OCI-LY7 (cell line): ENCODE measurements around the gene NUP133. TPM values are rescaled to one million over a fixed set of nuclear protein-coding genes. Genes with fewer than 3 reads are reported as not detected.

ENCODE experiments used
- BruUV-seq: library from RNA; stranded (reverse); fragments of 400-500 nt; replicated peaks from 2 replicates; lab custom pipeline; 2021; lab: Mats Ljungman, UMichigan
- CTCF ChIA-PET: fragments of 300-600 bp; sonication (Branson Sonifier 250); formaldehyde crosslinking; loops from one replicate; lab custom pipeline; 2022; ENCODE audit warnings: antibody characterized with exemption; ENCODE audit not compliant: unreplicated experiment; lab: Charles Lee
- POLR2A ChIA-PET: fragments of 300-600 bp; sonication (Branson Sonifier 250); formaldehyde crosslinking; loops from one replicate; lab custom pipeline; 2022; ENCODE audit warnings: antibody characterized with exemption; lab: Charles Lee
- DNase-seq: peaks from one replicate; pipeline ENCODE4 v3.0.0-alpha.2; 2015; ENCODE audit warnings: low spot score
- H2AFZ ChIP-seq: fragments of 200-600 bp; sonication (generic), shearing (Covaris generic); 2 replicates; pipeline ENCODE4 v1.6.1; 2014; ENCODE audit warnings: mild to moderate bottlenecking, antibody characterized with exemption, low read length, moderate library complexity
- H3K27ac ChIP-seq: fragments of 200-600 bp; sonication (generic); 2 replicates; pipeline ENCODE4 v1.5.1; 2014; ENCODE audit warnings: mixed run types, low read depth, mild to moderate bottlenecking, moderate library complexity, low read length, inconsistent platforms; ENCODE audit not compliant: poor library complexity, severe bottlenecking
- H3K36me3 ChIP-seq: fragments of 200-600 bp; sonication (generic); 2 replicates; pipeline ENCODE4 v1.6.1; 2014; ENCODE audit warnings: mild to moderate bottlenecking, antibody characterized with exemption, low read length, moderate library complexity, mixed read lengths; ENCODE audit not compliant: insufficient read depth
- H3K4me1 ChIP-seq: fragments of 200-600 bp; sonication (generic); 2 replicates; pipeline ENCODE4 v1.5.1; 2014; ENCODE audit warnings: mild to moderate bottlenecking, low read length; ENCODE audit not compliant: insufficient read depth, poor library complexity, severe bottlenecking
- H3K4me2 ChIP-seq: fragments of 200-600 bp; sonication (generic); 2 replicates; pipeline ENCODE4 v1.6.1; 2014; ENCODE audit warnings: mild to moderate bottlenecking, low read length
- H3K4me3 ChIP-seq: fragments of 200-600 bp; sonication (generic); 2 replicates; pipeline ENCODE4 v1.5.1; 2014; ENCODE audit warnings: mild to moderate bottlenecking, low read depth, low read length; ENCODE audit not compliant: poor library complexity, severe bottlenecking
- H3K79me2 ChIP-seq: fragments of 200-600 bp; sonication (generic); 2 replicates; pipeline ENCODE4 v1.6.1; 2016; ENCODE audit warnings: low read depth, mild to moderate bottlenecking, low read length, moderate library complexity, mixed read lengths; ENCODE audit not compliant: insufficient read depth
- H3K9me2 ChIP-seq: fragments of 200-600 bp; sonication (generic); 2 replicates; pipeline ENCODE4 v1.6.1; 2016; ENCODE audit warnings: mild to moderate bottlenecking, low read length, mixed read lengths; ENCODE audit not compliant: insufficient read depth
- H3K9me3 ChIP-seq: fragments of 200-600 bp; sonication (generic); 2 replicates; pipeline ENCODE4 v1.6.1; 2014; ENCODE audit warnings: mild to moderate bottlenecking, mixed run types, low read length, mixed read lengths
- H4K20me1 ChIP-seq: fragments of 200-600 bp; sonication (generic); 2 replicates; pipeline ENCODE4 v1.6.1; 2014; ENCODE audit warnings: mild to moderate bottlenecking, antibody characterized with exemption, low read length, moderate library complexity, mixed read lengths; ENCODE audit not compliant: insufficient read depth
- EZH2phosphoT487 ChIP-seq: fragments of 200-600 bp; sonication (generic); IDR thresholded peaks from 2 replicates; pipeline ENCODE4 v1.6.1; 2018; ENCODE audit warnings: low read depth, borderline replicate concordance, mild to moderate bottlenecking, mixed run types, antibody characterized with exemption, low read length, moderate library complexity, mixed read lengths
- intact Hi-C: fragments of 100-400 bp; cut with micrococcal nuclease; formaldehyde crosslinking; loops from one replicate; pipeline ENCODE4 v1.10.0; 2022; ENCODE audit not compliant: unreplicated experiment
- total RNA-seq, 2 experiments: library from RNA; depleted of rRNA in 1 of 2; stranded (reverse); fragments of >200 nt in 1 of 2; shearing (Covaris generic) in 1 of 2; gene quantifications; 2 replicates each; pipeline ENCODE4 v1.2.3, GENCODE V29; 2014 to 2022
- TF ChIP-seq, protein P1 (sequence below): fragments of 200-600 bp; sonication (generic); conservative IDR thresholded peaks from 2 replicates; pipeline ENCODE4 v1.5.1; 2014; ENCODE audit warnings: mild to moderate bottlenecking, antibody characterized with exemption, low read length, moderate library complexity, mixed read lengths

NUP133 gene
- total RNA-seq, 2 experiments from 2014 or later = 33.0 to 50.4 TPM

- CTCF ChIA-PET = no interaction called here
Observed at GRCh38 chr1:229454056-229454455, 54.1 kb downstream of the NUP133 start.

DNA sequence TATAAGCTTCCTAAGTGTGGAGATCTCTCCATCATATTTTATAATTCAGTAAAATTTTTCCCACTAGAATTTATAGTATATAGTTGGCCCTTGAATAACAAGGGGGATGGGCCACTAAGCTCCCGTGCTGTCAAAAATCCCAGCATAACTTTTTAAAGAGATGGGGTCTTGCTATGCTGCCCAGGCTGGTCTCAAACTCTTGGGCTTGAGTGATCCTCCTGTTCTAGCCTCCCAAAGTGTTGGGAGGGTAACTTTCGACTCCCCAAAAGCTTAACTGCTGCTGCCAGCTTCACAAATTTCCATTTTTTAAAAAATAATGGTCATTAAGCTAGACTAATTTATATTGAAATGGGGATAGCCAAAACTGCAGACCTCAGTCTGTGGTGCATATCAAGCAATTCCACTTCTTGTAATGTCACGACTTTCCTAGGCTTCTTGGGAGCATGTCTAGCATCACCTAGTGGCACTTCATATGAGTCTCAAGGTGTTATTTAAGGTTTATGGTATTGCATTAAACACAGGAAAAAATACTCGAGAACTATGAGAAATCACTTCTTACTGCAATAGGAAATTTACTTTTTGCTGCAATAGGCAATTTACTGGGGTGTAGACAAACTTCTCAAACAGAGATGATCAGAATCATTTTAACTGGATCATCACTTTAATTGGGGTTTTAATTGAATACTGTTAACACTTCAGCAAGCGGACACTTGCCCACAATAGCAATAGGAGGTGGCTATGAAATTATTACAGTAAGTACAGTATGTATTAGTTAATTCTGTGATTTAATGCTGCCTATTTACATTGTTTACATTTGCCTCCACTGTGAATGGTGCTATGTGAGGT is 55.0 kb downstream of the NUP133 start:
- no peak for TF ChIP-seq EZH2phosphoT487
- TF ChIP-seq, protein P1, sequence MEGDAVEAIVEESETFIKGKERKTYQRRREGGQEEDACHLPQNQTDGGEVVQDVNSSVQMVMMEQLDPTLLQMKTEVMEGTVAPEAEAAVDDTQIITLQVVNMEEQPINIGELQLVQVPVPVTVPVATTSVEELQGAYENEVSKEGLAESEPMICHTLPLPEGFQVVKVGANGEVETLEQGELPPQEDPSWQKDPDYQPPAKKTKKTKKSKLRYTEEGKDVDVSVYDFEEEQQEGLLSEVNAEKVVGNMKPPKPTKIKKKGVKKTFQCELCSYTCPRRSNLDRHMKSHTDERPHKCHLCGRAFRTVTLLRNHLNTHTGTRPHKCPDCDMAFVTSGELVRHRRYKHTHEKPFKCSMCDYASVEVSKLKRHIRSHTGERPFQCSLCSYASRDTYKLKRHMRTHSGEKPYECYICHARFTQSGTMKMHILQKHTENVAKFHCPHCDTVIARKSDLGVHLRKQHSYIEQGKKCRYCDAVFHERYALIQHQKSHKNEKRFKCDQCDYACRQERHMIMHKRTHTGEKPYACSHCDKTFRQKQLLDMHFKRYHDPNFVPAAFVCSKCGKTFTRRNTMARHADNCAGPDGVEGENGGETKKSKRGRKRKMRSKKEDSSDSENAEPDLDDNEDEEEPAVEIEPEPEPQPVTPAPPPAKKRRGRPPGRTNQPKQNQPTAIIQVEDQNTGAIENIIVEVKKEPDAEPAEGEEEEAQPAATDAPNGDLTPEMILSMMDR = peak; percentile 70
- Histone ChIP-seq H3K4me2 (no peak overlapping the region), H3K79me2 (no peaks in the 10 kb centered on the region), H3K9me2 (no peaks in the 10 kb centered on the region), H3K4me1 (no peaks in the 10 kb centered on the region), H3K9me3 (no peaks in the 10 kb centered on the region), H2AFZ (no peak overlapping the region), H3K27ac (no peak overlapping the region), H4K20me1 (no peaks in the 10 kb centered on the region), H3K36me3 (peaks cover 81% of the 10 kb centered on the region), H3K4me3 (no peak overlapping the region)
- ChIA-PET POLR2A (interaction anchor here (0.7 to 1.6 kb wide), 3 partner anchors 12 to 29 kb away, joined by 3 read pairs; no protein-coding TSS in a partner anchor), CTCF (no interaction called here)
- peak; percentile 7 for DNase-seq
- intact Hi-C loops = no loop called here
- no TSS peak for BruUV-seq

More at GRCh38 chr1:229454056-229454455, 54.1 kb downstream of the NUP133 start:
- Histone ChIP-seq H3K9me2 (no peaks in the 10 kb centered on the region), H3K79me2 (no peaks in the 10 kb centered on the region), H3K36me3 (peaks cover 85% of the 10 kb centered on the region), H3K4me2 (no peak overlapping the region), H3K4me1 (no peaks in the 10 kb centered on the region), H4K20me1 (no peaks in the 10 kb centered on the region), H2AFZ (no peak overlapping the region), H3K9me3 (no peaks in the 10 kb centered on the region), H3K27ac (no peak overlapping the region), H3K4me3 (no peak overlapping the region)
- TF ChIP-seq EZH2phosphoT487 = no peak
- TF ChIP-seq, protein P1 = no peak
- no peak for DNase-seq
- BruUV-seq = no TSS peak
- intact Hi-C loops = no loop called here
- POLR2A ChIA-PET = no interaction called here

GRCh38 chr1:229448845-229449244 is 59.3 kb downstream of the NUP133 start:
- CTCF ChIA-PET = no interaction called here

More at GRCh38 chr1:229448845-229449244, 59.3 kb downstream of the NUP133 start:
- H3K79me2 ChIP-seq = no peaks in the 10 kb centered on the region
- intact Hi-C loops = no loop called here
- peaks cover 68% of the 10 kb centered on the region for H3K36me3 ChIP-seq
- no TSS peak for BruUV-seq
- no peak overlapping the region for H3K4me2 ChIP-seq
- no peaks in the 10 kb centered on the region for H3K4me1 ChIP-seq
- H3K9me3 ChIP-seq = no peaks in the 10 kb centered on the region
- POLR2A ChIA-PET = no interaction called here
- H4K20me1 ChIP-seq = no peaks in the 10 kb centered on the region
- no peak overlapping the region for H2AFZ ChIP-seq
- no peaks in the 10 kb centered on the region for H3K9me2 ChIP-seq
- TF ChIP-seq, protein P1 = no peak
- TF ChIP-seq EZH2phosphoT487 = no peak
- no peak overlapping the region for H3K27ac ChIP-seq
- DNase-seq = no peak
- no peak overlapping the region for H3K4me3 ChIP-seq
